H1 (cell line): ENCODE measurements around the gene KANSL3. TPM values are rescaled to one million over a fixed set of nuclear protein-coding genes. Genes with fewer than 3 reads are reported as not detected.
"Not testable (repeated sequence)": the region's sequence is repeated elsewhere in the genome, so short reads cannot be mapped to it uniquely, and the experiment has no call there.

ENCODE experiments used
- CTCF ChIA-PET: fragments of 300-600 bp; sonication (Branson Sonifier 250); formaldehyde crosslinking; loops from one replicate; lab custom pipeline; 2021; ENCODE audit not compliant: partially characterized antibody; lab: Charles Lee
- POLR2A ChIA-PET: fragments of 300-600 bp; sonication (Branson Sonifier 250); formaldehyde crosslinking; loops from one replicate; lab custom pipeline; 2021; ENCODE audit warnings: inconsistent platforms; ENCODE audit not compliant: partially characterized antibody; lab: Charles Lee
- DNase-seq, 2 experiments: peaks; one replicate each; pipeline versions ENCODE4 v3.0.0 to v3.0.0-alpha.2; 2010 to 2022; ENCODE audit warnings: low spot score in 2 of 2, low read depth in 1 of 2, mixed read lengths in 1 of 2
- FAIRE-seq: peaks from 2 replicates; lab custom pipeline; 2011; peaks lifted over from hg19 to GRCh38; lab: Jason Lieb, UNC
- H2AFZ ChIP-seq: 2 replicates; pipeline ENCODE4 v1.8.1; 2012; ENCODE audit warnings: low read length, inconsistent platforms
- H2AK5ac ChIP-seq: 2 replicates; pipeline ENCODE4 v1.6.1; 2013; ENCODE audit warnings: low read depth, low read length
- H2BK120ac ChIP-seq: replicated peaks from 2 replicates; pipeline ENCODE3; 2013; ENCODE audit warnings: low read depth, low read length, inconsistent platforms
- H2BK12ac ChIP-seq: 2 replicates; pipeline ENCODE4 v1.6.1; 2013; ENCODE audit warnings: low read depth, low read length
- H2BK15ac ChIP-seq: 2 replicates; pipeline ENCODE4 v1.6.1; 2013; ENCODE audit warnings: low read length
- H2BK20ac ChIP-seq: 2 replicates; pipeline ENCODE4 v1.6.1; 2013; ENCODE audit warnings: low read length
- H2BK5ac ChIP-seq: 2 replicates; pipeline ENCODE4 v1.6.1; 2013; ENCODE audit warnings: low read depth, low read length
- H3K14ac ChIP-seq: 2 replicates; pipeline ENCODE4 v1.6.1; 2013; ENCODE audit warnings: inconsistent platforms; ENCODE audit not compliant: insufficient read length
- H3K18ac ChIP-seq: 2 replicates; pipeline ENCODE4 v1.6.1; 2013; ENCODE audit warnings: low read length; ENCODE audit errors: extremely low read depth
- H3K23ac ChIP-seq: 2 replicates; pipeline ENCODE4 v1.6.1; 2013; ENCODE audit warnings: inconsistent platforms; ENCODE audit not compliant: insufficient read length
- H3K23me2 ChIP-seq: 2 replicates; pipeline ENCODE4 v1.6.1; 2013; ENCODE audit warnings: low read depth, low read length
- H3K27ac ChIP-seq: 2 replicates; pipeline ENCODE4 v1.6.1; 2011; ENCODE audit warnings: low read depth, low read length, inconsistent platforms
- H3K27me3 ChIP-seq, 4 experiments: replicated peaks in 1 of 4; 1 replicate in 1 of 4; 2 replicates in 3 of 4; pipeline versions ENCODE4 v1.6.1 to v1.8.1; 2011 to 2013; ENCODE audit warnings: low read length in 3 of 4, mild to moderate bottlenecking in 3 of 4, inconsistent platforms in 2 of 4, mixed read lengths in 2 of 4, moderate library complexity in 1 of 4; ENCODE audit not compliant: control insufficient read depth in 3 of 4, insufficient read depth in 3 of 4; ENCODE audit errors: extremely low read depth in 1 of 4
- H3K36me3 ChIP-seq, 4 experiments: 2 replicates each; pipeline versions ENCODE4 v1.6.1 to v1.8.1; 2011 to 2013; ENCODE audit warnings: mild to moderate bottlenecking in 4 of 4, low read length in 3 of 4, moderate library complexity in 2 of 4, control low read depth in 1 of 4, inconsistent platforms in 1 of 4; ENCODE audit not compliant: insufficient read depth in 4 of 4, control insufficient read depth in 2 of 4
- H3K4ac ChIP-seq: replicated peaks from 2 replicates; pipeline ENCODE3; 2013; ENCODE audit warnings: low read length, low read depth, mixed read lengths, inconsistent platforms; ENCODE audit not compliant: insufficient read length
- H3K4me1 ChIP-seq, 4 experiments: replicated peaks in 1 of 4; 1 replicate in 1 of 4; 2 replicates in 3 of 4; pipeline versions ENCODE4 v1.6.1 to v1.8.1; 2011 to 2013; ENCODE audit warnings: low read length in 3 of 4, inconsistent platforms in 2 of 4, mixed read lengths in 1 of 4; ENCODE audit not compliant: insufficient read depth in 4 of 4, control insufficient read depth in 3 of 4
- H3K4me2 ChIP-seq, 2 experiments: 2 replicates each; pipeline versions ENCODE4 v1.6.1 to v1.8.1; 2011 to 2013; ENCODE audit warnings: low read depth in 2 of 2, low read length in 2 of 2, control low read depth in 1 of 2, inconsistent platforms in 1 of 2, mild to moderate bottlenecking in 1 of 2; ENCODE audit not compliant: insufficient read depth in 1 of 2
- H3K4me3 ChIP-seq, 4 experiments: fragments of 200-600, 300-600 bp in 1 of 4; sonication (generic), shearing (Covaris generic), sonication (Bioruptor Twin) in 1 of 4; 2 replicates each; pipeline versions ENCODE4 v1.5.1 to v1.8.1; 2011 to 2016; ENCODE audit warnings: low read length in 4 of 4, low read depth in 3 of 4, control low read depth in 2 of 4, inconsistent platforms in 2 of 4, mild to moderate bottlenecking in 2 of 4, mixed read lengths in 1 of 4, moderate library complexity in 1 of 4; ENCODE audit not compliant: insufficient read depth in 2 of 4; ENCODE audit errors: extremely low read depth in 1 of 4
- H3K56ac ChIP-seq: replicated peaks from 2 replicates; pipeline ENCODE3; 2013; ENCODE audit warnings: low read depth, mild to moderate bottlenecking, mixed read lengths, low read length, inconsistent platforms; ENCODE audit not compliant: insufficient read length
- H3K79me1 ChIP-seq: 2 replicates; pipeline ENCODE4 v1.6.1; 2013; ENCODE audit warnings: low read depth, low read length, control low read depth
- H3K79me2 ChIP-seq, 2 experiments: 2 replicates each; pipeline versions ENCODE4 v1.6.1 to v1.8.1; 2012 to 2013; ENCODE audit warnings: low read length in 2 of 2, mild to moderate bottlenecking in 2 of 2, inconsistent platforms in 1 of 2; ENCODE audit not compliant: insufficient read depth in 2 of 2, control insufficient read depth in 1 of 2
- H3K9ac ChIP-seq, 4 experiments: replicated peaks in 1 of 4; 1 replicate in 1 of 4; 2 replicates in 3 of 4; pipeline versions ENCODE4 v1.6.1 to v1.8.1; 2011 to 2013; ENCODE audit warnings: low read depth in 3 of 4, low read length in 3 of 4, control low read depth in 2 of 4, mild to moderate bottlenecking in 2 of 4, moderate library complexity in 2 of 4, inconsistent platforms in 1 of 4; ENCODE audit errors: extremely low read depth in 1 of 4
- H3K9me3 ChIP-seq, 2 experiments: 2 replicates each; pipeline versions ENCODE4 v1.6.1 to v1.8.1; 2012 to 2013; ENCODE audit warnings: mild to moderate bottlenecking in 2 of 2, moderate library complexity in 2 of 2, control low read depth in 1 of 2, inconsistent platforms in 1 of 2, low read depth in 1 of 2, low read length in 1 of 2, mixed read lengths in 1 of 2; ENCODE audit not compliant: insufficient read depth in 2 of 2
- H4K20me1 ChIP-seq, 2 experiments: replicated peaks in 1 of 2; 2 replicates each; pipeline versions ENCODE3 to v1.8.1; 2011 to 2013; ENCODE audit warnings: inconsistent platforms in 2 of 2, low read length in 2 of 2, mild to moderate bottlenecking in 1 of 2; ENCODE audit not compliant: insufficient read depth in 2 of 2, control insufficient read depth in 1 of 2
- H4K5ac ChIP-seq: 2 replicates; pipeline ENCODE4 v1.6.1; 2013; ENCODE audit warnings: low read length, low read depth, mixed read lengths, inconsistent platforms; ENCODE audit not compliant: insufficient read length
- H4K8ac ChIP-seq: 2 replicates; pipeline ENCODE4 v1.8.0; 2013; ENCODE audit warnings: mild to moderate bottlenecking, moderate library complexity, low read length, inconsistent platforms; ENCODE audit not compliant: insufficient read depth; ENCODE audit errors: extremely low read depth
- H4K91ac ChIP-seq: replicated peaks from 2 replicates; pipeline ENCODE3; 2013; ENCODE audit warnings: low read length, mixed read lengths, inconsistent platforms; ENCODE audit not compliant: insufficient read length
- WGBS, 2 experiments: shearing (Covaris generic) in 1 of 2; methylation state at CpG; one replicate each; pipeline versions ENCODE4 v1.1.6 to v1.1.7; 2013 to 2015; ENCODE audit warnings: low lambda C conversion rate in 2 of 2, mixed read lengths in 2 of 2, inconsistent platforms in 1 of 2, low coverage in 1 of 2, missing lambda C conversion rate in 1 of 2; ENCODE audit not compliant: insufficient replicate concordance in 2 of 2, insufficient coverage in 1 of 2, insufficient read length in 1 of 2; ENCODE audit errors: extremely low coverage in 1 of 2, missing lambda C conversion rate in 1 of 2; 5-methylcytosine and 5-hydroxymethylcytosine counted together
- polyA plus RNA-seq, 7 experiments: library from polyadenylated mRNA; depleted of rRNA in 3 of 7; stranded (reverse) in 5 of 7; unstranded in 2 of 7; fragments of >200 nt in 5 of 7; fragments of 200-250 nt in 2 of 7; gene quantifications; 1 replicate in 5 of 7; 2 replicates in 1 of 7; 4 replicates in 1 of 7; pipeline versions ENCODE4 v1.2.1 to v1.2.3, GENCODE V29; 2011 to 2013; ENCODE audit warnings: missing spikeins in 2 of 7, mixed read lengths in 2 of 7
- total RNA-seq: library from RNA; stranded (reverse); fragmentation: NEBNext Ultra II Directional; extraction: Animal tissue kit (Norgen Biotek cat#: 25700); gene quantifications from 2 replicates; pipeline ENCODE4 v1.2.1, GENCODE V29; 2021

KANSL3 gene
- total and polyA plus RNA-seq, 2 of the 8 experiments (the other 6 are each of a cell fraction or from before 2014, with no cell fraction given), result 19.8 to 31.4 TPM

GRCh38 chr2:96654791-96655190 is 16.7 kb upstream of the KANSL3 start:
- H3K23me2 ChIP-seq, FAIRE-seq, H3K27me3 ChIP-seq, H2BK20ac ChIP-seq, H3K4me2 ChIP-seq, H3K56ac ChIP-seq, H3K4ac ChIP-seq, H2BK15ac ChIP-seq, H4K5ac ChIP-seq, H2BK120ac ChIP-seq, CTCF ChIA-PET, H3K23ac ChIP-seq, H3K79me1 ChIP-seq, H2AK5ac ChIP-seq, H4K20me1 ChIP-seq, H3K9ac ChIP-seq, H3K18ac ChIP-seq, H2AFZ ChIP-seq, H3K27ac ChIP-seq, H2BK5ac ChIP-seq, H3K4me1 ChIP-seq, H3K9me3 ChIP-seq, H3K79me2 ChIP-seq, POLR2A ChIA-PET, H4K8ac ChIP-seq, H3K14ac ChIP-seq, H4K91ac ChIP-seq, DNase-seq, H2BK12ac ChIP-seq, H3K36me3 ChIP-seq, H3K4me3 ChIP-seq: not testable (repeated sequence)
- WGBS, 2 experiments, result 83% methylated on average over 3 of the region's 7 CpGs; no CpG with 5 or more reads in 1 of the 2 experiments
